K562 (cell line): ENCODE results near the gene ATF3.

ENCODE experiments used
- DACH1 ChIP-seq: fragments of 450-650 bp; IDR thresholded peaks from 2 replicates; pipeline ENCODE4 v1.6.1; 2018; ENCODE audit not compliant: partially characterized antibody
- E2F3 ChIP-seq: fragments of 250-450 bp; sonication (Bioruptor Pico); IDR thresholded peaks from 2 replicates; pipeline ENCODE4 v1.4.0; 2020; ENCODE audit warnings: mild to moderate bottlenecking
- ESRRB ChIP-seq: fragments of 250-450 bp; sonication (Bioruptor Pico); IDR thresholded peaks from 2 replicates; pipeline ENCODE4 v1.5.0; 2020; ENCODE audit warnings: mild to moderate bottlenecking, moderate library complexity, borderline replicate concordance
- FOSL1 ChIP-seq: fragments of 200-800 bp; sonication (Bioruptor generic); conservative IDR thresholded peaks from 2 replicates; pipeline ENCODE4 v1.6.1; 2016; ENCODE audit warnings: missing genetic modification characterization, missing compliant biosample characterization
- KHSRP ChIP-seq: fragments of 450-650 bp; IDR thresholded peaks from 2 replicates; pipeline ENCODE4 v1.6.1; 2017
- PHF8 ChIP-seq: fragments of 200-600 bp; sonication (generic); IDR thresholded peaks from 2 replicates; pipeline ENCODE4 v1.6.1; 2012; ENCODE audit warnings: mixed run types, mild to moderate bottlenecking, inconsistent platforms, low read length, moderate library complexity, borderline replicate concordance
- ZNF445 ChIP-seq: fragments of 250-450 bp; sonication (Bioruptor Pico); IDR thresholded peaks from 2 replicates; pipeline ENCODE4 v1.4.0; 2020; ENCODE audit warnings: low read depth, mild to moderate bottlenecking, moderate library complexity
- TF ChIP-seq, protein P1 (sequence below), 3 experiments: IDR thresholded peaks in 2 of 3; conservative IDR thresholded peaks in 1 of 3; 2 replicates each; pipeline ENCODE4 v1.5.1; 2011 to 2012; ENCODE audit warnings: low read length in 3 of 3, mild to moderate bottlenecking in 3 of 3, control low read depth in 2 of 3, improper control_type of control experiment in 1 of 3, inconsistent platforms in 1 of 3, low read depth in 1 of 3, mixed read lengths in 1 of 3, moderate library complexity in 1 of 3; ENCODE audit not compliant: insufficient read depth in 2 of 3

DNA sequence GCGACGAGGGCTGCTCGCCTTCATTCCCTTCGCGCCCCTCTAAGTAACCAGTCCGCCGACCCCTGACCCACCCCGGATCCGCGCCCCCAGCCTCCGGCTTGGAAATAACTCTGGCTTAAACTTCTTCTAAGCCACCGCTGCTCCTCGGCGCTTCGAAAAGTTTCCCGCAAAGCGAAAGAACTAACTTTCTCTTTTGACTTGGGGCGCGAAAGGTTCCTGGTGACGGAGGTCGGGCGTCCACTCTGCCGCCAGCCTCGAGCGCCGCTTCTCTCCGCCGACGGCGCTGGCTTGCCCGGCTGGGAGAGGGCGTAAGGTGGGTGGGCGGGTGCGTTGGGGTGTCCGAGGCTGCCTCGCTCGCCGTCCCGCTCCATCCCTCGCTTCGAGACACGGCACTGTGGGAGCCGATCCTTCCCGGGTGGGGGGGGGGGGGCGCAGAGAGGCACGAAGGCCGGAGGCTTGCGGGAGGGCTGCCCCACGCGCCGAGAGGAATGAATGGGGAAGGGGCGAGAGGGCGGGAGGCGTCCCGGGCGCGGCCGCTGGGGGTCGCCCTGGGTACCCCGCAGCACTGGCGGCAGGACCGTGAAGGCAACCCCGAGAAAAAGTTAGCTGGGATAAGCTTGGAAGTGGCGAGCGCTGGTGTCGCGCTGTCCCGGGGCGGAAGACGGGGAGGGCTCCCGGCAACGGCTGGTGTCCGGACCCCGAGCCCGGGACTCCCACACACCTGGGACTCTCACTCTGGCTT is 569 bp downstream of the ATF3 start:
- TF ChIP-seq, protein P1, sequence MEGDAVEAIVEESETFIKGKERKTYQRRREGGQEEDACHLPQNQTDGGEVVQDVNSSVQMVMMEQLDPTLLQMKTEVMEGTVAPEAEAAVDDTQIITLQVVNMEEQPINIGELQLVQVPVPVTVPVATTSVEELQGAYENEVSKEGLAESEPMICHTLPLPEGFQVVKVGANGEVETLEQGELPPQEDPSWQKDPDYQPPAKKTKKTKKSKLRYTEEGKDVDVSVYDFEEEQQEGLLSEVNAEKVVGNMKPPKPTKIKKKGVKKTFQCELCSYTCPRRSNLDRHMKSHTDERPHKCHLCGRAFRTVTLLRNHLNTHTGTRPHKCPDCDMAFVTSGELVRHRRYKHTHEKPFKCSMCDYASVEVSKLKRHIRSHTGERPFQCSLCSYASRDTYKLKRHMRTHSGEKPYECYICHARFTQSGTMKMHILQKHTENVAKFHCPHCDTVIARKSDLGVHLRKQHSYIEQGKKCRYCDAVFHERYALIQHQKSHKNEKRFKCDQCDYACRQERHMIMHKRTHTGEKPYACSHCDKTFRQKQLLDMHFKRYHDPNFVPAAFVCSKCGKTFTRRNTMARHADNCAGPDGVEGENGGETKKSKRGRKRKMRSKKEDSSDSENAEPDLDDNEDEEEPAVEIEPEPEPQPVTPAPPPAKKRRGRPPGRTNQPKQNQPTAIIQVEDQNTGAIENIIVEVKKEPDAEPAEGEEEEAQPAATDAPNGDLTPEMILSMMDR (IDR thresholded peaks at IDR 0.05 in 2 of 3, conservative IDR thresholded peaks at IDR 0.05 in 1 of 3; ENCODE audit: insufficient read depth in 2 of 3, low read depth in 1 of 3, low read length in 3 of 3): peak; percentile 58 to 69 (median 65); a peak in 5 of 6 replicates
- no peak; the same call in 1 of the 2 replicates for TF ChIP-seq FOSL1
- no peak for TF ChIP-seq ZNF445 (CRISPR knock-in tag)
- TF ChIP-seq E2F3 (CRISPR knock-in tag): no peak
- no peak for TF ChIP-seq KHSRP
- TF ChIP-seq ESRRB (CRISPR knock-in tag): no peak
- no peak for TF ChIP-seq DACH1
- TF ChIP-seq PHF8: no peak
